Adrenal gland (tissue), 5 donors: ENCODE results near the gene AK8.

ENCODE experiments used
- CTCF ChIP-seq, 6 experiments: fragments of 450-650 bp in 4 of 6; fragments of 200-600 bp in 2 of 6; sonication (generic) in 1 of 6; IDR thresholded peaks; 1 replicate in 5 of 6; 2 replicates in 1 of 6; pipeline versions ENCODE4 v1.5.1 to v1.8.0; 2016 to 2021; ENCODE audit warnings: antibody characterized with exemption in 6 of 6, mild to moderate bottlenecking in 2 of 6, moderate library complexity in 1 of 6
- POLR2A ChIP-seq, 2 donors: fragments of 450-650 bp; IDR thresholded peaks; one replicate each; pipeline ENCODE4 v1.6.1; 2017; ENCODE audit warnings: antibody characterized with exemption in 2 of 2, mild to moderate bottlenecking in 2 of 2, moderate library complexity in 1 of 2
- donor health status: DM: no; HTN: no; CAD: no.

DNA sequence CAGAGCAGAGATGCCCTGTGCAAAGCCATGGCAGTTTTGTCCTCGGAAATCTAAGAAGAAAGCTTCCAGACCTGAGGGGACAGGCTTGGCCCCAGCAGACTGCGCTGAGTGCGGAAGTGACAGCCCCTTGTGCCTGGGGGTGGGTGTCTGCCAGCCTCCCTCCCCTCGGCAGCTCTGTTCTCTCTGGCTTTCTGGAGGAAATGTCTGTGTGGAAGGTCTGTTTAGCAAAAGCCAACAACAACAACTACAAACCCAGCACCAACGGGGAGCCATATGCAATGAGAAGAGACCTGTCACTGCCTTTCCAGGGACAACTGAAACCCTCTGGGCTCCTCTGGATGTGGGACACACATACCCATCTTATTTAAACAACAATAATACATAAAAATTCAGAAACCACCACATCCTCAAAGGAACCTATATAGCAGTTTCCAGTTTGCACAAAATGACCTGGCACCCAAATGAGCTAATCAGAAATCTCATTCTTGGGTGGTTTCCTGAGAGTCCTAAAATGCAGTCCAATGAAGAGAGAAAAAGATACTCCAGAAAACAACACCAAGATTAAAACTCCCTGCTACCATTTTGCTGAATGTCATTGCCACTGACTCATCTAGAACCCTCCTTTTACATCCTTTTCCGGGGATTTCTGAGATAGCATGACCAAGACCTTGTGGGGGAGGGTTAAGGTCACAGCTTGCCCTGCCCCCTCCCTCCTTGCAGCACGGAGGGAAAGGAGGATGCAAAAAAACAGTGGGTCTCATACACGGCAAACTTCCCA is 97.7 kb downstream of the AK8 start:
- TF ChIP-seq POLR2A (IDR thresholded peaks at IDR 0.05) (no peak), CTCF (IDR thresholded peaks at IDR 0.05) (no peak)
